Left lung (tissue), 10 donors: ENCODE results near the gene PTPRO. TPM values are rescaled to one million over a fixed set of nuclear protein-coding genes. Genes with fewer than 3 reads are reported as not detected.

Experiments
- ATAC-seq: fragments of 200-7000 bp; cut with Tn5 transposase; one replicate; pipeline ENCODE4 v1.9.1; 2020; ENCODE audit warnings: moderate library complexity
- DNase-seq, 4 donors: peaks; one replicate each; pipeline ENCODE4 v3.0.0-alpha.2; 2013 to 2020
- H3K27ac ChIP-seq, 2 donors: fragments of 200-600 bp; sonication (generic) in 1 of 2; one replicate each; pipeline versions ENCODE4 v1.5.0 to v1.8.0; 2020 to 2021
- H3K27me3 ChIP-seq, 2 donors: fragments of 200-600 bp; sonication (generic) in 1 of 2; one replicate each; pipeline versions ENCODE4 v1.5.0 to v1.8.0; 2020 to 2021
- H3K36me3 ChIP-seq, 2 donors: fragments of 200-600 bp; sonication (generic) in 1 of 2; one replicate each; pipeline versions ENCODE4 v1.5.0 to v1.8.0; 2020 to 2021
- H3K4me1 ChIP-seq, 2 donors: fragments of 200-600 bp; one replicate each; pipeline ENCODE4 v1.8.0; 2021
- H3K4me3 ChIP-seq, 2 donors: fragments of 200-600 bp; sonication (generic) in 1 of 2; one replicate each; pipeline versions ENCODE4 v1.5.0 to v1.8.0; 2020 to 2021; ENCODE audit warnings: mild to moderate bottlenecking in 1 of 2
- H3K9me3 ChIP-seq, 2 donors: fragments of 200-600 bp; sonication (generic) in 1 of 2; one replicate each; pipeline versions ENCODE4 v1.5.0 to v1.8.0; 2020 to 2021
- CTCF ChIP-seq, 2 donors: fragments of 200-600 bp; sonication (generic) in 1 of 2; IDR thresholded peaks; one replicate each; pipeline versions ENCODE4 v1.5.0 to v1.8.0; 2021; ENCODE audit warnings: antibody characterized with exemption in 2 of 2
- intact Hi-C, 2 donors: fragments of 100-400 bp; cut with DNase I; formaldehyde crosslinking; loops; one replicate each; pipeline versions ENCODE4 v1.11.2 to v1.14.2; 2022
- polyA plus RNA-seq, 6 donors: library from polyadenylated mRNA; unstranded; fragments of 120-200 nt; gene quantifications; one replicate each; pipeline ENCODE4 v1.2.1, GENCODE V29; 2013; ENCODE audit not compliant: insufficient read length in 6 of 6
- total RNA-seq, 2 donors: library from RNA; stranded (reverse); fragmentation: NEBNext Ultra II Directional; extraction: Animal tissue kit (Norgen Biotek cat#: 25700); gene quantifications; one replicate each; pipeline ENCODE4 v1.2.1, GENCODE V29; 2021
- donor health status: DM: no; HTN: yes; CAD: no.
- donor health status: DM: no; HTN: no; CAD: no.

Gene PTPRO
- total and polyA plus RNA-seq, 8 donors, result 1.1 to 11.9 (median 1.7) TPM

- H3K27me3 ChIP-seq, result no peaks in the 10 kb centered on the region
- H3K27ac ChIP-seq, result peak overlapping the region; percentile 14 to 73
- intact Hi-C loops, result loop anchor here in 1 of 2 donors (5.0 kb wide), 1 partner anchor 243 kb away; no protein-coding TSS in a partner anchor
- peaks cover 6 to 35% of the 10 kb centered on the region in 2 donors for H3K4me1 ChIP-seq
- DNase-seq (peak in 3 of 4 donors; percentile 40 to 87 (median 82)), ATAC-seq (peak; percentile 81)
- H3K9me3 ChIP-seq, result no peaks in the 10 kb centered on the region
- H3K4me3 ChIP-seq, result no peak overlapping the region
- H3K36me3 ChIP-seq, result no peaks in the 10 kb centered on the region
- TF ChIP-seq CTCF (IDR thresholded peaks at IDR 0.05), result no peak
Observed at GRCh38 chr12:15278816-15279658, 43.3 kb upstream of the PTPRO start.

- peaks cover 6 to 18% of the 10 kb centered on the region in 2 donors for H3K4me1 ChIP-seq
- H3K27ac ChIP-seq, result no peak overlapping the region
- intact Hi-C loops, result loop anchor here in 1 of 2 donors (10.0 kb wide), 1 partner anchor 574 kb away; no protein-coding TSS in a partner anchor
Observed at GRCh38 chr12:15280930-15281329, 41.4 kb upstream of the PTPRO start.

GRCh38 chr12:15289192-15289591, 33.1 kb upstream of the PTPRO start:
- TF ChIP-seq CTCF (IDR thresholded peaks at IDR 0.05), result no peak
- Histone ChIP-seq H3K4me3 (no peak overlapping the region), H3K9me3 (no peaks in the 10 kb centered on the region), H3K27me3 (peaks cover 0 to 7% of the 10 kb centered on the region in 2 donors), H3K27ac (no peak overlapping the region), H3K36me3 (no peaks in the 10 kb centered on the region), H3K4me1 (no peaks in the 10 kb centered on the region)
- intact Hi-C loops, result loop anchor here in 1 of 2 donors (10.0 kb wide), 1 partner anchor 566 kb away; no protein-coding TSS in a partner anchor
- DNase-seq (no peak), ATAC-seq (no peak)

More at GRCh38 chr12:15280930-15281329, 41.4 kb upstream of the PTPRO start:
- Histone ChIP-seq H3K4me3 (no peak overlapping the region), H3K27me3 (peaks cover 0 to 7% of the 10 kb centered on the region in 2 donors), H3K9me3 (no peaks in the 10 kb centered on the region), H3K36me3 (no peaks in the 10 kb centered on the region)
- DNase-seq (no peak), ATAC-seq (no peak)
- no peak for TF ChIP-seq CTCF (IDR thresholded peaks at IDR 0.05)

GRCh38 chr12:15293731-15294130, 28.6 kb upstream of the PTPRO start:
- Histone ChIP-seq H3K36me3 (no peaks in the 10 kb centered on the region), H3K9me3 (no peaks in the 10 kb centered on the region), H3K4me1 (no peaks in the 10 kb centered on the region), H3K27ac (no peak overlapping the region), H3K27me3 (no peaks in the 10 kb centered on the region), H3K4me3 (no peak overlapping the region)
- no peak for DNase-seq
- no peak for ATAC-seq
- intact Hi-C loops, result no loop called here
- TF ChIP-seq CTCF (IDR thresholded peaks at IDR 0.05), result no peak

- intact Hi-C loops, result no loop called here
- Histone ChIP-seq H3K27ac (no peak overlapping the region), H3K9me3 (peaks cover 0 to 23% of the 10 kb centered on the region in 2 donors), H3K4me1 (no peaks in the 10 kb centered on the region), H3K27me3 (no peaks in the 10 kb centered on the region), H3K36me3 (no peaks in the 10 kb centered on the region), H3K4me3 (no peak overlapping the region)
- TF ChIP-seq CTCF (IDR thresholded peaks at IDR 0.05), result no peak
- DNase-seq (no peak), ATAC-seq (no peak)
Observed at GRCh38 chr12:15299947-15300346, 22.4 kb upstream of the PTPRO start.
